GM21825 (cell line): Measurements from ENCODE around the gene BCKDK.
"Not testable (repeated sequence)": the region's sequence is repeated elsewhere in the genome, so short reads cannot be mapped to it uniquely, and the experiment has no call there.

Source experiments
- ATAC-seq: cut with Tn5 transposase; IDR thresholded peaks from one replicate; pipeline ENCODE4 v1.9.1; 2021; ENCODE audit warnings: mild to moderate bottlenecking, moderate library complexity; ENCODE audit not compliant: unreplicated experiment

The BCKDK gene

DNA sequence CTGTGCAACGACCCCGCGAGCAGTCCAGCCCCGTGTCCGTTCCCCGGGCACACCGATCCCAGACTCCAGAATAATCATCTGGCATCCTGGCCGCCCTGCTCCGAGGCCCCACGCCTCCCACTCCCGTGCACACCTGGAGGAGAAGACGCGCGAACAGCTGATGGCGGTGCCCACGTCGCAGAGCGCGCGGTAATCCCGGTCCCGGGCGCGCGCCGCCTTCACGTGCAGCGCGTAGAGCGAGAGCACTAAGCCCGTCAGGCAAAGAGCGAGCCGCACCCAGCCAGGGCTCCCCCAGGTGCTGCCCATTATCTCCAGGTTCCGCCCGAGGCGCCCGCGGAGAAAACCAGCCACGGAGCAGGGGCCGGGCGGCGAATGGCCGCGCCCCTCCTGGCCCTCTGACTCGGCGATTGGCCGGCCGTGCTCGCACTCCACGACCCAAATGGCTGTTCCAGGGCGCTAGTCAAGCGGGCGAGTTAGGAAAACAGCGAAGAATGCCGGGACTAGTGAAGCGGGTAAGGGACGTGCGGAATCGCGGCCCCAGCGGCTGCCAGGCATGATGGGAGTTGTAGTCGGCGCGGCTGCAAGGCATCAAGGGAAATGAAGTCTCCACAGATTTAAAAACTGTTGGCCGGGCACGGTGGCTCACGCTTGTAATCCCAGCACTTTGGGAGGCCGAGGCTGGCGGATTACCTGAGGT lies 13.6 kb upstream of the BCKDK start, which contains the start of gene VKORC1:
VKORC1 (minus strand) TSS at position 374 of the 697 bp plus-strand sequence; CDS start at position 306, 68 bp downstream.
- ATAC-seq = peak; percentile 88

- ATAC-seq = no peak
Measured at GRCh38 chr16:31099860-31100638, 8.1 kb upstream of the BCKDK start.

DNA sequence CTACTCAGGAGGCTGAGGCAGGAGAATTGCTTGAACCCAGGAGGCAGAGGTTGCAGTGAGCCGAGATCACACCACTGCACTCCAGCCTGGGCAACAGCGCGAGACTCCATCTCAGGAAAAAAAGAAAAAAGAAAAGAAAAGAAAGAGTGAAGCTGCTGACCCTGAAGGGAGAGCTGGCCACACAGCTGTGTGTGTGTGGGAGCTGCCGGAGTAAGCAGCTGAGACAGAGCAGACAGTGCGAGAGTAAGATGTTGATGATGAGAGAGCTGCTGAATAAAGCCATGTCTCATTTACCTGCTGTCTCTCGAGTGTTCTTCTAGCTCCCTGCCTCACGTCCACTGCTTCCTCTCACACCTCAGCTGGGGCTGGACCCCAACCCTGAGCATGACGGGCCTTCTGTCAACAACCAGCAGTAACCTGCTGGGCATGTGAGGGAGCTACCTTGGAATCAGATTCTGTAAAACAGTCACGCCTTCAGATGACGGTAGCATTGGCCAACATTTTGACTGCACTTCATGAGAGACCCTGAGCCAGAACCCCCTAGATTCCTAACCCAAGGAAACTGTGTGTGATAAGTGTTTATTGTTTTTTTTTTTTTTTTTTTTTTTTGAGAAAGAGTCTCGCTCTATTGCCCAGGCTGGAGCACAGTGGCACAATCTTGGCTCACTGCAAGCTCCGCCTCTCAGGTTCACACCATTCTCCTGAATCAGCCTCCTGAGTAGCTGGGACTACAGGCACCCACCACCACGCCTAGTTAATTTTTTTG lies 7.1 kb upstream of the BCKDK start:
- ATAC-seq = not testable (repeated sequence)

DNA sequence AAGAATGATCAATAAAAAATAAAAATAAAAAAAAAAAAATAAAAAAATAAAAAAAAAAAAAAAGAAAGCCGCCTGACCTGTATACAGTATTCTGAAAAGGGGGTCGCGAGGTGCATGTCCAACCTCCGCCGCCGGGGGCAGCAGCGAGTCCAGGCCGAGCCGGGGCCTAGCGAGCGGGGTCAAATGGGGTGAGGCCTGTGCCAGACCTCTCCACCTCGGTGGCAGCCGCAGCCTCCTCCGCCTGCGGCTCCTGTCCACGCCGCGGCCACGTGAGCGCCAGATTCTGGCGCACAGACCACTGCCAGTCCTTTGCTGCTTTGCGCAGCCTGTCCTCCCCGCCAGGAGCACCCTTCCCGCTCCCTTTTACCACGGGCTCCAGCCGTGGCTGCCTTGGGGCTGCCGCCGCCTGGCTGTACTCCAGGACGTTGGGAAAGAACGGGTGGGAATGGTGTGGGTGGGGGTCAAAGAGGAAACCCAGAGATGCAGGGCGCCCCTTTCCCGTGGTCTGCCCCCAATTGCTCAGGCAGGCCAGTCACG lies 2.4 kb upstream of the BCKDK start:
- ATAC-seq = no peak

GRCh38 chr16:31106509-31107464 lies 1.4 kb upstream of the BCKDK start:
- no peak for ATAC-seq

DNA sequence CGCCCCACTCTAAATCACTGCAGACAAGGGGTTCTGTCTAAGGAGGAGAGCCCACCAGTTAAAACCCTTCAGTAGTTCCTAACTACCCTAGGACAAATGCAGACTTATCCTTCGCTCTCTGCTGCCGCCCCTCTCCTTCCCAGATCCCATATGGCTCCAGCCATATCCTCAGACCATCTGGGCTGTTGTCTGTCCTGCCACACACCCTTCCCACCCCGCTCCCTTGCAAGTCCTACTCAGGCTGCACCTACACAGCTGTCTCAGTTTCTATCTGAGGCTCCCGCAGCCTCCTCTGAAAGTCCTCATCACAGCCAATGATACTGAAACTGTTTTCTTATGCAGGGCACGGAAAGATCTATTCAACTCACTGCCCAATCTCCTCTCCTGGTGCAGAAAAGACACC lies 720 bp upstream of the BCKDK start:
- ATAC-seq = peak; percentile 55

GRCh38 chr16:31108794-31109558 lies 790 bp downstream of the BCKDK start:
- no peak for ATAC-seq

GRCh38 chr16:31109622-31110021 lies 1.4 kb downstream of the BCKDK start:
- ATAC-seq = no peak

DNA sequence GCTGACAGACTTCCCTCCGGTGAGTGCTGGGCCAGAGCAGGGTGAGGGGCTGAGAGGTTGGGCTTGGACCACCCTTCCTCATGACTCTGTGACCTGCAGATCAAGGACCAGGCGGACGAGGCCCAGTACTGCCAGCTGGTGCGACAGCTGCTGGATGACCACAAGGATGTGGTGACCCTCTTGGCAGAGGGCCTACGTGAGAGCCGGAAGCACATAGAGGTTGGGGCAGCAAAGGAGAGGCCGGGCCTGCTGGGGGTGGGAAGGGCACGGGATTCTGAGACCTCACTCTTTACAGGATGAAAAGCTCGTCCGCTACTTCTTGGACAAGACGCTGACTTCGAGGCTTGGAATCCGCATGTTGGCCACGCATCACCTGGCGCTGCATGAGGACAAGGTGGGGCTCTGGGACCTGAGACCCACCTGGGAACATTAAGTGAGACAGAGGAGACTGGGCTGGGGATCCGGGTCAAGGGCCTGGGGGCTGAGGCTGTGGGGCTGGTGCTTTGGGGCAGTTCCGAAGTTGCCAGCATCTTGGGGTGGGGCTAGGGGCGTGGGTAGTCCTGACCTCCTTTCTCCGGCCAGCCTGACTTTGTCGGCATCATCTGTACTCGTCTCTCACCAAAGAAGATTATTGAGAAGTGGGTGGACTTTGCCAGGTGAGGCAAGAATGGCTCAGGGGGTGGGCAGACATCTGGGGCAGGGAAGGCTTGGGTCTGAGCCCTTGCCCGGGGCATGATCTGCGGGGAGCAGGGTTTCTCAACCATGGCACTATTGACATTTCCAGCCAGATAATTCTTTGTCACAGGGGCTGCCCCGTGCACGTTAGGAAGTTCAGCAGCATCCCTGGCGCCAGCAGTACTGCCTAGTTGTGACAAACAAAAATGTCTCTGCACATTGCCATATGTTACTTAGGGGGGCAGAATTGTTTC lies 2.2 kb downstream of the BCKDK start:
- no peak for ATAC-seq

DNA sequence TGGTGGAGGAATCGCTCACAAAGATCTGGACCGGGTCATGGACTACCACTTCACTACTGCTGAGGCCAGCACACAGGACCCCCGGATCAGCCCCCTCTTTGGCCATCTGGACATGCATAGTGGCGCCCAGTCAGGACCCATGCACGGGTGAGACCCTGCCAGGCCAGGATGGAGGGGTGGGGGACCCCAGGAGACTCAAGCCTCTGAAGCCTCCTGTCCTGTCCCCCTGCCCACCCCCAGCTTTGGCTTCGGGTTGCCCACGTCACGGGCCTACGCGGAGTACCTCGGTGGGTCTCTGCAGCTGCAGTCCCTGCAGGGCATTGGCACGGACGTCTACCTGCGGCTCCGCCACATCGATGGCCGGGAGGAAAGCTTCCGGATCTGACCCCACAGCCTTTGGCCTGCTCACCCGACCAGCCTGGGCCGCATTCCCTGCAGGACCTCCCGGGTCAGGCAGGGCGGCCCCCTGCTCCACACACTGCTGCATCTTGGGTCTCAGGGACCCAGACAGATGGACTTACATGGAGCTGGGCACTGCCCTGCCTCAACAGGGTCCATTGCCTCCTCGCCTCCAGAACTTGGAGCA lies 3.8 kb downstream of the BCKDK start:
- no peak for ATAC-seq

DNA sequence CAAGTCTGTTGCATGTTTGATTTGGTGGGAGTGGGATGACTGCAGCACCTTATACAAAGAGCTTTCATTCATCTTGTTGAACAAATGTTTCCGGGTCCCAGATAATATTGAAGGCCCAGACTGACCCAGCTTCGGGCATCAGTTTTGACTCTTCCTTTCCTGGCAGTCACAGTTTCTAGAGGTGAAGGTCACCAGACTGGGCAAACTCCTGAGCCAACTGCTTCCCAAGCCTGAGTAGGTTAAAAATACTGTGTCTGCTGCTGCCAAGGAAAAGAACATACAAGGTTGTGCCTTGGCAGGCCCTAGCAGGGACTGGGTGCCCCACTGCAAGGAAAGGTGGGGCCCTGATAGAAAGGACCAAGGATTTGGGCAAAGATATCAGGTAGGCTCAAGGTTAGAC lies 4.5 kb downstream of the BCKDK start:
- ATAC-seq = no peak

- no peak for ATAC-seq
Measured at GRCh38 chr16:31113121-31114120, 5.2 kb downstream of the BCKDK start.

GRCh38 chr16:31114468-31114867 lies 6.3 kb downstream of the BCKDK start:
- no peak for ATAC-seq

GRCh38 chr16:31117384-31118222 lies 9.4 kb downstream of the BCKDK start, which contains the start of gene KAT8:
Gene KAT8, plus strand, starts transcription at chr16:31117664. Its CDS starts 18 bp downstream, at chr16:31117682.
- peak; percentile 84 for ATAC-seq

DNA sequence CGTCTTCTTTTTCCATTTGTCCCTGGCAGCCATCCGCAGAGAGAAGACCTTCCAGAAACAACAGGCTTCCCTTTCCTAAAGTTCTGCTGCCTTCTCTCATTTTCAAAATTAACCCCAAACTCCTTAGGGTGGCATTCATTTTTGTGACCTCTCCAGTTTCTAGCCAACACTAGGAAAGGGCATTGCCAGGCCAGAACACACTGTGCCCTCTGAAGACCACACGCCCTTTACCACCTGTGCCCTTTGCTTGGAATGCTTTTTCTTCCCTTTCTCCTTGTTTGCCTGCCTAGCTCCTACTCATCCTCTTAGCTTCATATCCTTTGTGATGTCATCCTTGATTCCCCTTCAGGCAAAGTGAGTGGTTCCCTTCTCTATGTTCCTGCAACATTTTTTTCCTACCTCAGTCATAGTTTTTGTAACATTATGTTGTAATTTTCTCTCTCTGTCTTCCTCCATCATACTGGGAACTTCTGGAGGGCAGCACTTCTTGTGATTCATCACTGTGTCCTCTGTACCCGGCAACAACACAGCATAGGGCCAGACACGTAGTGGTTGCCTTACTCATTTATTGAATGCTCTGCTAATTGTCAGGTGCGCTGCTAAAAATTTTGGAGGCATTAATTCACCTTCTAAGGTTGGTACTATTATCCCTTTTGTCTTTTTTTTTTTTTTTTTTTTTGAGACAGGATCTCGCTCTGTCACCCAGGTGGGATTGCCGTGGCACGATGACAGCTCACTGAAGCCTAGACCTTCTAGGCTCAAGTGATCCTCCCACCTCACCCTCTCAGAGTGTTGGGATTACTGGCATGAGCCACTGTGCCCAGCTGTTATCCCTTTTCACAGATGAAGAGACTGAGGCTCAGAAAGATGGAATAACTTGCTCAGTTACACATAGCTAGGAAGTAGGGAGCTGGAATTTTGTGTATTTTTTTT lies 10.3 kb downstream of the BCKDK start:
- no peak for ATAC-seq
